ENCODE results near the gene DIP2C. TPM values are rescaled to one million over a fixed set of nuclear protein-coding genes. Genes with fewer than 3 reads are reported as not detected.

Gene DIP2C
- total RNA-seq, 6 experiments from 2014 or later, result 23.2 to 28.9 (median 26.3) TPM

- Mint-ChIP-seq H3K27me3 (ENCODE audit: insufficient read depth) (peaks cover 3% of the 10 kb centered on the region; the same call in 1 of the 2 replicates), H3K9me3 (no peaks in the 10 kb centered on the region; the same call in 1 of the 2 replicates), H3K4me1 (ENCODE audit: low read depth) (peaks cover 6% of the 10 kb centered on the region; the same call in 1 of the 2 replicates), H3K36me3 (ENCODE audit: low read depth) (peaks cover 29% of the 10 kb centered on the region), H3K4me3 (no peak overlapping the region), H3K27ac (no peak overlapping the region)
- no peak for DNase-seq
- TF ChIP-seq, protein P1, sequence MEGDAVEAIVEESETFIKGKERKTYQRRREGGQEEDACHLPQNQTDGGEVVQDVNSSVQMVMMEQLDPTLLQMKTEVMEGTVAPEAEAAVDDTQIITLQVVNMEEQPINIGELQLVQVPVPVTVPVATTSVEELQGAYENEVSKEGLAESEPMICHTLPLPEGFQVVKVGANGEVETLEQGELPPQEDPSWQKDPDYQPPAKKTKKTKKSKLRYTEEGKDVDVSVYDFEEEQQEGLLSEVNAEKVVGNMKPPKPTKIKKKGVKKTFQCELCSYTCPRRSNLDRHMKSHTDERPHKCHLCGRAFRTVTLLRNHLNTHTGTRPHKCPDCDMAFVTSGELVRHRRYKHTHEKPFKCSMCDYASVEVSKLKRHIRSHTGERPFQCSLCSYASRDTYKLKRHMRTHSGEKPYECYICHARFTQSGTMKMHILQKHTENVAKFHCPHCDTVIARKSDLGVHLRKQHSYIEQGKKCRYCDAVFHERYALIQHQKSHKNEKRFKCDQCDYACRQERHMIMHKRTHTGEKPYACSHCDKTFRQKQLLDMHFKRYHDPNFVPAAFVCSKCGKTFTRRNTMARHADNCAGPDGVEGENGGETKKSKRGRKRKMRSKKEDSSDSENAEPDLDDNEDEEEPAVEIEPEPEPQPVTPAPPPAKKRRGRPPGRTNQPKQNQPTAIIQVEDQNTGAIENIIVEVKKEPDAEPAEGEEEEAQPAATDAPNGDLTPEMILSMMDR (IDR thresholded peaks at IDR 0.05), result no peak
Measured at GRCh38 chr10:631266-631665, 58.2 kb downstream of the DIP2C start.

GRCh38 chr10:630581-631073 lies 58.8 kb downstream of the DIP2C start:
- H3K27ac Mint-ChIP-seq, result no peak overlapping the region
- H3K4me3 Mint-ChIP-seq, result no peak overlapping the region
- H3K36me3 Mint-ChIP-seq (ENCODE audit: low read depth), result peaks cover 29% of the 10 kb centered on the region
- H3K4me1 Mint-ChIP-seq (ENCODE audit: low read depth), result peaks cover 10% of the 10 kb centered on the region
- H3K27me3 Mint-ChIP-seq (ENCODE audit: insufficient read depth), result peaks cover 5% of the 10 kb centered on the region
- TF ChIP-seq, protein P1 (IDR thresholded peaks at IDR 0.05), result no peak
- no peaks in the 10 kb centered on the region; the same call in 1 of the 2 replicates for H3K9me3 Mint-ChIP-seq
- no peak for DNase-seq

GRCh38 chr10:629186-629998 lies 60.1 kb downstream of the DIP2C start:
- H3K27ac Mint-ChIP-seq, result no peak overlapping the region; the same call in 1 of the 2 replicates
- peaks cover 24% of the 10 kb centered on the region for H3K36me3 Mint-ChIP-seq (ENCODE audit: low read depth)
- no peaks in the 10 kb centered on the region; the same call in 1 of the 2 replicates for H3K9me3 Mint-ChIP-seq

GRCh38 chr10:628386-629045 lies 61.0 kb downstream of the DIP2C start:
- TF ChIP-seq, protein P1 (IDR thresholded peaks at IDR 0.05), result no peak
- Mint-ChIP-seq H3K36me3 (ENCODE audit: low read depth) (peaks cover 24% of the 10 kb centered on the region), H3K4me1 (ENCODE audit: low read depth) (peaks cover 19% of the 10 kb centered on the region), H3K4me3 (no peak overlapping the region), H3K27me3 (ENCODE audit: insufficient read depth) (peaks cover 6% of the 10 kb centered on the region), H3K27ac (no peak overlapping the region; the same call in 1 of the 2 replicates), H3K9me3 (no peaks in the 10 kb centered on the region; the same call in 1 of the 2 replicates)
- DNase-seq, result no peak

More at GRCh38 chr10:629186-629998, 60.1 kb downstream of the DIP2C start:
- TF ChIP-seq, protein P1 (IDR thresholded peaks at IDR 0.05), result no peak
- Mint-ChIP-seq H3K27me3 (ENCODE audit: insufficient read depth) (peaks cover 5% of the 10 kb centered on the region), H3K4me1 (ENCODE audit: low read depth) (peaks cover 17% of the 10 kb centered on the region), H3K4me3 (no peak overlapping the region)
- no peak for DNase-seq

- TF ChIP-seq, protein P1 (IDR thresholded peaks at IDR 0.05), result no peak
- Mint-ChIP-seq H3K27ac (no peak overlapping the region), H3K27me3 (ENCODE audit: insufficient read depth) (peaks cover 6% of the 10 kb centered on the region), H3K9me3 (no peaks in the 10 kb centered on the region), H3K36me3 (ENCODE audit: low read depth) (peaks cover 24% of the 10 kb centered on the region), H3K4me3 (no peak overlapping the region), H3K4me1 (ENCODE audit: low read depth) (peaks cover 25% of the 10 kb centered on the region)
- DNase-seq, result no peak
Measured at GRCh38 chr10:627032-627992, 62.2 kb downstream of the DIP2C start.

Measured in HFFc6 (cell line).